ENCODE measurements around the gene PRND.

DNA sequence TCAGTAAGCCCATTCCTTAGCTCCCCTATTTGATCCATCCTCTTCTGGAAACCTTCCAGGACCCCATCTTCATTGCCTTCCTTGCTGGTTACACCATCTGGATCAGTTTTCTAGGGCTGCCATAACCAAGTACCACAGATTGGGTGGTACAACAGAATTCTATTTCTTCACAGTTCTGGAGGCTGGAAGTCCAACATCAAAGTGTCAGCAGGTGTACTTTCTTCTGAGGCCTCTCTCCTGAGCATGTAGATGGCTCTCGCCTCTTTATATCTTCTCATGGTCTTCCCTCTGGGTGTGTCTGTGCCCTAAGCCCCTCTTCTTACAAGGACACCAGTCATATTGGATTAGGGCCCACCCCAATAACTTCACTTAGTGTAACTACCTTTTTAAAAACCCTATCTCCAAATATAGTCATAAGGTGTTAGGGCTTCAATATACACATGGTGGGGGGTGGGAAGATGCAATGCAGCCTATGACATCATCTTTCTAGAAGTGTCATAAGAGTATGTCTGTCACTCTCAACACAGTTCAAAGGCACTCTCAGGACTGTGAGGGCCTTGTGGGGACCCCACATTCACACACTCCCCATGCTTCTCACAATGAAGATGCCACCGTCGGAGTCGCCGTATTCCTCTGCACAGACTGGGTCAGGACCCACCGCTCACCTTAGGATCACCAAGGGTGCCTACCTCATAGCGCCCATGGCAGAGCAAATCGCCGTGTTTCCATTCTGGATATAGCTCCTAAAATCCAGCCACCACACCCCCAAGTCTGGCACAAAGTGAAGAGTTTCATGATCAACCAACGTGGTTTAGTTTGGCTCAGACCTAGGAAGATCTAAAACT, 12.2 kb upstream of the PRND start:
- TF ChIP-seq, protein P1, sequence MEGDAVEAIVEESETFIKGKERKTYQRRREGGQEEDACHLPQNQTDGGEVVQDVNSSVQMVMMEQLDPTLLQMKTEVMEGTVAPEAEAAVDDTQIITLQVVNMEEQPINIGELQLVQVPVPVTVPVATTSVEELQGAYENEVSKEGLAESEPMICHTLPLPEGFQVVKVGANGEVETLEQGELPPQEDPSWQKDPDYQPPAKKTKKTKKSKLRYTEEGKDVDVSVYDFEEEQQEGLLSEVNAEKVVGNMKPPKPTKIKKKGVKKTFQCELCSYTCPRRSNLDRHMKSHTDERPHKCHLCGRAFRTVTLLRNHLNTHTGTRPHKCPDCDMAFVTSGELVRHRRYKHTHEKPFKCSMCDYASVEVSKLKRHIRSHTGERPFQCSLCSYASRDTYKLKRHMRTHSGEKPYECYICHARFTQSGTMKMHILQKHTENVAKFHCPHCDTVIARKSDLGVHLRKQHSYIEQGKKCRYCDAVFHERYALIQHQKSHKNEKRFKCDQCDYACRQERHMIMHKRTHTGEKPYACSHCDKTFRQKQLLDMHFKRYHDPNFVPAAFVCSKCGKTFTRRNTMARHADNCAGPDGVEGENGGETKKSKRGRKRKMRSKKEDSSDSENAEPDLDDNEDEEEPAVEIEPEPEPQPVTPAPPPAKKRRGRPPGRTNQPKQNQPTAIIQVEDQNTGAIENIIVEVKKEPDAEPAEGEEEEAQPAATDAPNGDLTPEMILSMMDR (IDR thresholded peaks at IDR 0.05; ENCODE audit: low read length): no peak
- TF ChIP-seq EZH2 (IDR thresholded peaks at IDR 0.05; ENCODE audit: borderline replicate concordance, low read length): no peak
